Measurements from ENCODE around the gene CTNNBL1. TPM values are rescaled to one million over a fixed set of nuclear protein-coding genes. Genes with fewer than 3 reads are reported as not detected.

The CTNNBL1 gene
- total and polyA plus RNA-seq, 5 donors: 43.8 to 65.7 (median 54.7) TPM

DNA sequence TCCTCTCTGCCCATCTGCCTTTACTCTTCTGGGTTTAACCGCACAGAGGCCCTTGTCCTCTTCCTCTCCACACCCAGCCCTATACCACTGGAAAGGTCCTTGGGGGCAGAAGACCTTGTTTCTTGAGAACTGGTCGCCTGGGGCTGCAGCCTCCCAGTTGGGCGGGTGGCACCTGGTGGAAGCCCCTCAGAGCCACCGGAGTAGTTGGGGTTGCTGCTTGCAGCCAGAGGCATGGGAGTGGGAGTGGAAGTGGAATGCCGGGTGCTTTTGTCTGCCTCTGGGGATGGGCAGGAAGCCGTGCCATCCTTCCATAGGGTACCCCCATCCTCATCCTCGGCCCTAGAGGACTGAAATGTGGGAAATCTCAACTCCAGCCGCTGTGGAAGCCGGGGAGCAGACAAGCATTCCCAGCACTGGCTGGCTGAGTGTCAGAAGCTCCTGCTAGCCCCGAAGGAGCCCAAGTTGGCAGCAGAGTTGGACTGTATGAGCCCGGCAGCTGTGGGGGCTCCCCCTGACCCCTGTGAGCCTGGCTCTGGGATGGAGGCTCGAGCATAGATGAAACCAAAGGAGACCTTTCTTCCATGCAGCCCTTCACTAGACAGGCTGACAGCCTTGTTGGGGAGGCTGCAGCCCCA, 210.3 kb downstream of the CTNNBL1 start:
- Histone ChIP-seq H3K27me3 (ENCODE audit: control insufficient read depth, insufficient read depth) (no peaks in the 10 kb centered on the region), H3K9me3 (ENCODE audit: control insufficient read depth, low read length) (no peaks in the 10 kb centered on the region), H3K4me1 (ENCODE audit: control insufficient read depth, insufficient read depth, low read length) (no peaks in the 10 kb centered on the region), H3K27ac (ENCODE audit: low read length) (peak overlapping the region; percentile 40), H3K4me3 (ENCODE audit: low read length) (peak overlapping the region; percentile 42)
- ATAC-seq (no peak), DNase-seq (no peak)
- intact Hi-C loops (cut with DNase I): loop anchor here in 2 of 4 donors (5.0 kb wide), 1 partner anchor 88 kb away; no protein-coding TSS in a partner anchor
- whole genome bisulfite sequencing: 41% methylated on average over 12 of the region's 12 CpGs

DNA sequence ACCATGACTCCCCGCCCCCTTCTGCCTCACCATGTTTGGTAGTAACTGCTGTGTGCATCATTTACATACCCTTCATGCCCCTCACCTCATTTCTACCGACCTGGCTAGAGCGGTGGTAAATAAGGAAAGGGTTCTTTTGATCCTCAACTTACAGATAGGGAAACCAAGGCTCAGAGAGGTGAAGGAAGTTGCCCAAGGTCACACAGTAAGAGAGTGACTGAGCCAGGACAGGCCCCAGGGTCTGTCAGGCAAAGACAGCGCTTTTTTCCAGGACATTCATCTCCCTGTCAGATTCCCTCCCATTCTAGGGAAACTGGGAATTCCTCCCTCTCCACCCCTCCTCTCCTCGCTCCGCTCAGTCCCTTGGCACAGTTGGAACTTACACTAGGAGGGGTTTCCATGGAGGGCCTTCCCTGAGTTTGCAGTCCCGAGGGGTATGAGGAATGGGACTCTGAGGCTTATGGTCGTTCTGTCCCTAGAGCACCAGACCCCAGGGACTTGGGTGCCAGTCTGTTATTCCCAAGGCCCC, 211.1 kb downstream of the CTNNBL1 start:
- intact Hi-C loops (cut with DNase I): loop anchor here in 3 of 4 donors (5.0 kb wide), 1 partner anchor 87 kb away; no protein-coding TSS in a partner anchor
- 47% methylated on average over 8 of the region's 8 CpGs for WGBS
- Histone ChIP-seq H3K27me3 (ENCODE audit: control insufficient read depth, insufficient read depth) (no peaks in the 10 kb centered on the region), H3K4me3 (ENCODE audit: low read length) (peak overlapping the region; percentile 42), H3K27ac (ENCODE audit: low read length) (peak overlapping the region; percentile 40), H3K4me1 (ENCODE audit: control insufficient read depth, insufficient read depth, low read length) (no peaks in the 10 kb centered on the region), H3K9me3 (ENCODE audit: control insufficient read depth, low read length) (no peaks in the 10 kb centered on the region)
- DNase-seq: no peak
- no peak for ATAC-seq

DNA sequence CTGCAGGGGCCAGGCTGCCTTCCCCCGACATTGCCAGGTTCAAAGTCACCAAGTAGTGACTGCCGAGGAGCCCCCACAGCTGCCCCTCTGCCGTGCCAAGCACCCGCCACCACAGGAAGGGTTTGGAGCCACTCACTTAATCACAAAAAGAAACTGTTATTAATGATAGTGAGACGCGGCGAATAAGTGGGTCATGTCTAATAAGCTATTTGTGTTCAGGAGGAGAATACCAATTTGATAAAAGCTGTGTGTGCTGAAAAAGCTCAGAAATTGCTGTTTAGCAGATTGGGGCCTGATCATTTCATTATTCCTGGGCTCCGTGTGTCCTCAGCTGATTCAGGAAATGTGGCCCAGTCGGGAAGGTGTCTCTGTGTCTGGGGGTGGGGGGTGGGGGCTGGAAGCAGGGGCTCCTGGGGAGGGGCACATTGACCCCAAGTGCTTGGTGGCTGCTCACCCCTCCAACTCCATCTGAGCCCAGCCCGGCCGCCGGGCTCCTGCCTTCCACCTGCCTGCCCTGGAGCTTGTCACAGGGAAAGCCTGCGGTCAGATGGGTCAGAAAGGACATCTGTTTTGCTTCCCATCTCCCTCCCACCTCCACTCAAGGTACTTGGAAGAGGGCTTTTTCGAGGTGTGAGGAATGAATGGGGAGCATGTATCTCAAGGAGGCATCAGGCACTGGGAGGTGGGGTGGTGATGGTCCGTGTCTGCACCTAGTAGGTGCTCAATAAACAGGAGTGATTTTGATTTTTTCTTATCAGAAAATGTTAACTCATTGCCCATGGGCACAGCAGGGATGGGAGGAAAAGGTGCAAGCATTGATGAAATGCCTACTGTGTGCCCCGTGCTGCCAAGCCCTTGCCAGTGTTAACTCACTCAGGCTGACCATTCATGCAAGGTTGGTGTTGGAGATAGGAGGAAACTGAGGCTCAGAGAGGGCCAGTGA, 212.1 kb downstream of the CTNNBL1 start:
- no peaks in the 10 kb centered on the region for H3K9me3 ChIP-seq (ENCODE audit: control insufficient read depth, low read length)
- 41% methylated on average over 16 of the region's 16 CpGs for WGBS
- ATAC-seq (no peak), DNase-seq (no peak)
- H3K27ac ChIP-seq (ENCODE audit: low read length): peak overlapping the region; percentile 40
- H3K27me3 ChIP-seq (ENCODE audit: control insufficient read depth, insufficient read depth): no peaks in the 10 kb centered on the region
- intact Hi-C loops (cut with DNase I): loop anchor here in 1 of 4 donors (5.0 kb wide), 1 partner anchor 86 kb away; no protein-coding TSS in a partner anchor
- H3K4me1 ChIP-seq (ENCODE audit: control insufficient read depth, insufficient read depth, low read length): no peaks in the 10 kb centered on the region
- H3K4me3 ChIP-seq (ENCODE audit: low read length): peak overlapping the region; percentile 42

DNA sequence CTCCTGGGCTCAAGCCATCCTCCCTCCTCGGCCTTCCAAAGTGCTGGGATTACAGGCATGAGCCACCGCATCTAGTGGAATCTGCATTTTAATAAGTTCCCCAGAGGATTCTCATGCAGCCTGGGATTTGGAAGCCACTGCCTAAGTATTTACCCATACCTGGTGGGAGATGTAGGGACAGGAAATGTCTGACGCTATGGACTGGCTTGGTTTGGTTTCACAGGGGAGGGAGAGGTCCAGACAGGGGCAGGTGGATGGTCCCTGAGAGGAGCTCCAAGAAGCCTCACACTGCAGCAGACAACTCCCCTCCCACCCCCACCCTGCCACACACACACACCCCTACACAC, 213.5 kb downstream of the CTNNBL1 start:
- WGBS: 24% methylated on average over 3 of the region's 3 CpGs
- H3K4me3 ChIP-seq (ENCODE audit: low read length): no peak overlapping the region
- H3K27me3 ChIP-seq (ENCODE audit: control insufficient read depth, insufficient read depth): no peaks in the 10 kb centered on the region
- peaks cover 8% of the 10 kb centered on the region for H3K4me1 ChIP-seq (ENCODE audit: control insufficient read depth, insufficient read depth, low read length)
- intact Hi-C loops (cut with DNase I): loop anchor here in 1 of 4 donors (5.0 kb wide), 1 partner anchor 85 kb away; no protein-coding TSS in a partner anchor
- H3K9me3 ChIP-seq (ENCODE audit: control insufficient read depth, low read length): no peaks in the 10 kb centered on the region
- no peak overlapping the region for H3K27ac ChIP-seq (ENCODE audit: low read length)
- ATAC-seq (no peak), DNase-seq (no peak)

DNA sequence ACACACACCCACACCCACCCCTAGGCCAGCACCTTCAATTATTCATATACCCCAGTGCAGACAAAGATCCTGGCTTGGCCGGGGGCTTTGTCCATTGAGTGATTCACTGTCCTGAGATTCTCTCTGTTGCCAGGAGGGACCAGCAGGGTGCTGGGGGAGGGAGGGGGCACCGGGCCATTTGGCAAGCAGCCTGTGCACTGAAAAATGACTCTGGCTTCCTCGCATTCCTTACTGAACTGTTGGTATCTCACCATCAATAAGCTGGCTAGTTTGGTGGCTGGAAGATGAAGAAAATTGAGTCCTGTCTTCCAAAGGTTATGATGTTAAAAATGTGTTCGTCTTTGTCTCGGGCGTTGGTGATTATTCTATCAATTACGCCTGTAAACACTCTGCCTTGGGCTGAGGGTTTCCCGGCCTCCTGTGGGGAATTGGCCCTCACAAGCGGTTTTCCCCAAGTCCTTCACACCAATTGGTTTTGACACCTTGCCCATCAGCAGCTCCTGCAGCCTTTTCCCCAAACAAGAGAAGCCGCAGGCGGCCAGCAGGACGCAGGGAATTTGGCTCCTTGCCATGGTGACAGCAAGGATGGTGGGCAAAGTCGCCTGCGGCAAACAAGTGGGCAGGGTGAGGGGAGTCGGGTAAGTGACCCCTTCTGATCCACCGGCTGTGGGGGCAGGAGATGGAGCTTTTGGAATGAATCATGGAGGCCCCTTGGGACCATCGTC, 214.0 kb downstream of the CTNNBL1 start:
- Histone ChIP-seq H3K9me3 (ENCODE audit: control insufficient read depth, low read length) (no peaks in the 10 kb centered on the region), H3K27ac (ENCODE audit: low read length) (peak overlapping the region; percentile 45), H3K4me1 (ENCODE audit: control insufficient read depth, insufficient read depth, low read length) (peaks cover 10% of the 10 kb centered on the region), H3K4me3 (ENCODE audit: low read length) (no peak overlapping the region), H3K27me3 (ENCODE audit: control insufficient read depth, insufficient read depth) (no peaks in the 10 kb centered on the region)
- WGBS: 15% methylated on average over 17 of the region's 17 CpGs
- intact Hi-C loops (cut with DNase I): loop anchor here in 1 of 4 donors (5.0 kb wide), 1 partner anchor 84 kb away; no protein-coding TSS in a partner anchor
- peak in 1 of 2 donors; percentile 37 for ATAC-seq
- peak in 1 of 3 donors; percentile 68 for DNase-seq

DNA sequence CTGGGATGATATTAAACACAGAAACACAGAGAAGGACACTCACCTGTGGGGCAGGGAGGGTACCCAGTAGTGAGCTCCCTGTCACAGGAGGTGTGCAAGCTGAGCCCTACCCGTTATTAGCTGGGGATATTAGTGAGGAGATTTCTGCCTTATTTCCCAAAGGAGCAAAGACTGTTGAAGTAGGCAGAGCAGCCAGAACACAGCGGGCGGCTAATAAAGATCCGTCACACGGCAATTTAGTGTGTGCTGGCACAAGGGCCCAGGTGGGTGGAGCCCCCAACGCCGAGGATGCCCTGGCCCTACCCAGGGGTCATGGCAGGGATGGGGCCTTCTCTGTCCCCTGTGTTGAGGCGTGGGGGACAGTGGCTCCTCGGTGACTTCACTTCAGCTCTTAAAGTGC, 217.4 kb downstream of the CTNNBL1 start:
- Histone ChIP-seq H3K9me3 (ENCODE audit: control insufficient read depth, low read length) (no peaks in the 10 kb centered on the region), H3K4me1 (ENCODE audit: control insufficient read depth, insufficient read depth, low read length) (peaks cover 10% of the 10 kb centered on the region), H3K27ac (ENCODE audit: low read length) (no peak overlapping the region), H3K4me3 (ENCODE audit: low read length) (no peak overlapping the region), H3K27me3 (ENCODE audit: control insufficient read depth, insufficient read depth) (no peaks in the 10 kb centered on the region)
- DNase-seq: no peak
- intact Hi-C loops (cut with DNase I): no loop called here
- whole genome bisulfite sequencing: 30% methylated on average over 9 of the region's 9 CpGs
- no peak for ATAC-seq

DNA sequence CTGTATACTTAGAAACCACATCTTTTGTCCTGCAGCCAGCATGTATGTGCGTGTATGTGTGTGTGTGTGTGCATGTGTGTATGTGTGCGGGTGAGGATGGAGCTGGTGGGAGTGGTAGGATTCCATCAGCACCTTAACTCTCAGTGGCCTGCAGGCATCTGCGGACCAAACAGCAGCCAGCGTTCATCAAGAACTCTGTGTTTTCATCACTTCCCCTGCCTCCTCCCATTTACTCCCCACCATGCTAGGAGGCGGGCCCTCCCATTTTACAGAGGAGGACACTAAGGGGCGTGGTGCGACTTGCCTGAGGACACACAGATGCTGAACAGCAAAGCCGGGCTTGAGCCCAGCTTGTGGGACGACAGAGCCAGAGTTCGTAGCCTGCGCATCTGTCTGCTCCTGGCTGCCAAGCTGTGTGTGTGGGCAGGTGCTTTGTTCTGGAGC, 218.0 kb downstream of the CTNNBL1 start:
- 13% methylated on average over 11 of the region's 11 CpGs for WGBS
- ATAC-seq: peak; percentile 34 to 36
- H3K27ac ChIP-seq (ENCODE audit: low read length): no peak overlapping the region
- H3K4me3 ChIP-seq (ENCODE audit: low read length): no peak overlapping the region
- peak; percentile 63 to 81 (median 75) for DNase-seq
- H3K9me3 ChIP-seq (ENCODE audit: control insufficient read depth, low read length): no peaks in the 10 kb centered on the region
- intact Hi-C loops (cut with DNase I): no loop called here
- no peaks in the 10 kb centered on the region for H3K27me3 ChIP-seq (ENCODE audit: control insufficient read depth, insufficient read depth)
- peaks cover 10% of the 10 kb centered on the region for H3K4me1 ChIP-seq (ENCODE audit: control insufficient read depth, insufficient read depth, low read length)

DNA sequence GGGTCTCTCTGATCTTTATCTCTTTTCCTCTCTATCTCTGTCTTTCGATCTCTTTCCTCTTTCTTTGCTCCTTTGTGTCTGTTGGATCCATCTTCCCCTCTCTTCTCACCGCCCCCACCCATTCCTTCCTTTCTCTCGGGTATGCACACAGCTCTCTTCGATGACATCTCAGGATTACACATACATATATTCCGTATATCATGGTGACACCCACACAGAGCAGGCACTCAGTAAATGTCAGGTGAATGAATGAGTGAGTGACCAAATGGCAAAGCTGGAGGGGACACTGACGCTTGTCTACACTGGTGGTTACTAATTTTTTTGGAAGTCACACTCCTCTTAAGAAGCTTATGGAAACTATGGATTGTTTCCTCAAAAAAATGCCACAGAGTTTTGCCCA, 219.0 kb downstream of the CTNNBL1 start:
- H3K27me3 ChIP-seq (ENCODE audit: control insufficient read depth, insufficient read depth): no peaks in the 10 kb centered on the region
- H3K27ac ChIP-seq (ENCODE audit: low read length): no peak overlapping the region
- H3K4me3 ChIP-seq (ENCODE audit: low read length): no peak overlapping the region
- intact Hi-C loops (cut with DNase I): no loop called here
- no peaks in the 10 kb centered on the region for H3K9me3 ChIP-seq (ENCODE audit: control insufficient read depth, low read length)
- ATAC-seq (no peak), DNase-seq (peak in 1 of 3 donors; percentile 8)
- peaks cover 10% of the 10 kb centered on the region for H3K4me1 ChIP-seq (ENCODE audit: control insufficient read depth, insufficient read depth, low read length)
- WGBS: 49% methylated on average over 6 of the region's 6 CpGs

DNA sequence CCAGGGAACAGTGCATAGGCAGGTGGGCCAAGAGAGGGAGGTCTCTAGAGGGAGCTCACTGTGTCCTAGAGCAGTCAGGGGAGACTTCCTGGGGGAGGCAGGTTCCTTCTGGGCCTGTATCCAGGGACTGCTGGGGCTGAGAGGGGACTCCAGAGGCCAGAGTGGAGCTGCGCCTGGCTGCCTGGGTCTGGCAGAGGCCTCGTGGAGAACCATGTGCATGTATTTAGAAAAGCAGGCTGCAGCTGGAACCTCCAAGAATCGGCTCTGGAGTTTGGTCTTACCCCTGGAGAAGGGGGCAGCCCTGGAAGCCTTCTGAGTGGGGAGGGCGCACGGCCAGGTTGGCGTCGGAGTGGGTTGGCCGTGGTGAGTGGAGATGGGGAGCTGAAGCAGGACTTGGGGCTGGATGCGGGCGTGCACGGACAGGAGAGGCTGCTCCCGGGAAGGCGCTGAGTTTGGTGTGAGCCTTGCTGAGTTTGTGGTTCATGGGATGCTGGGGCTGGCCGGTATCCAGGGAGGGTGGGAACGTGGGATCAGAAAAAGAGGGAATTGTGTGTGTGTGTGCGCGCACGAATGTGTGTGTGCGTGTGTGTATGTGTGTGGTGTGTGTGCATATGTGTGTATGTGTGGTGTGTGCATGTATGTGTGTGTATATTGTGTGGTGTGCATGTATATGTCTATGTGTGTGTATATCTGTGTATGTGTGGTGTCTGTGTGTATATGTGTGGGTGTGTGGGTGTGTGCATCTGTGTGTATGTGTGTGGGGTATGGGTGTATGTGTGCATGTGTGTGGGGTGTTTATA, 219.9 kb downstream of the CTNNBL1 start:
- 46% methylated on average over 19 of the region's 19 CpGs for whole genome bisulfite sequencing
- intact Hi-C loops (cut with DNase I): no loop called here
- Histone ChIP-seq H3K4me1 (ENCODE audit: control insufficient read depth, insufficient read depth, low read length) (peaks cover 10% of the 10 kb centered on the region), H3K27me3 (ENCODE audit: control insufficient read depth, insufficient read depth) (no peaks in the 10 kb centered on the region), H3K27ac (ENCODE audit: low read length) (peak overlapping the region; percentile 39), H3K4me3 (ENCODE audit: low read length) (no peak overlapping the region), H3K9me3 (ENCODE audit: control insufficient read depth, low read length) (no peaks in the 10 kb centered on the region)
- DNase-seq: peak in 1 of 3 donors; percentile 54
- ATAC-seq: no peak

DNA sequence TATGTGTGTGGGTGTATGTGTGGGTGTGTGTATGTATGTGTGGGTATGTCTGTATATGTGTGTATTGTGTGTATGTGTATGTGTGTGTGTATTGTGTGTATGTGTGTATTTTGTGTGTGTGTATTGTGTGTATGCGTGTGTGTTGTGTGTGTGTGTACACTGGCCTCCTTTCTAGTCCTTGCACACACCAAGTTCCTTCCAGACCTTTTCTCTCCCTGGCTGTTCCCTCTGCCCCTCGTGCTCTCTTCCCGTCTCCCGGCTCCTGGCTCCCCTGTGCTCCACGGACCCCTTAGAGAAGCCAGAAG, 220.5 kb downstream of the CTNNBL1 start:
- Histone ChIP-seq H3K27me3 (ENCODE audit: control insufficient read depth, insufficient read depth) (no peaks in the 10 kb centered on the region), H3K4me1 (ENCODE audit: control insufficient read depth, insufficient read depth, low read length) (peaks cover 10% of the 10 kb centered on the region), H3K27ac (ENCODE audit: low read length) (no peak overlapping the region), H3K4me3 (ENCODE audit: low read length) (no peak overlapping the region), H3K9me3 (ENCODE audit: control insufficient read depth, low read length) (no peaks in the 10 kb centered on the region)
- intact Hi-C loops (cut with DNase I): no loop called here
- no peak for ATAC-seq
- WGBS: 30% methylated on average over 5 of the region's 5 CpGs
- no peak for DNase-seq

Measured in right cardiac atrium (tissue), 5 donors.